Memory B cell (primary cell): ENCODE results near the gene HIVEP1.

Experiments used
- ATAC-seq: fragments of 150-1000 bp; cut with Tn5 transposase; 2 replicates; pipeline ENCODE4 v1.10.0; 2021; ENCODE audit warnings: low read depth, mild to moderate bottlenecking, moderate library complexity
- DNase-seq, 2 donors: peaks; one replicate each; pipeline ENCODE4 v3.0.0; 2022; ENCODE audit warnings: low spot score in 2 of 2
- H3K27ac Mint-ChIP-seq: one replicate; pipeline ENCODE4 v1.8.0; 2022; ENCODE audit warnings: mild to moderate bottlenecking, moderate library complexity, mixed read lengths
- H3K27me3 Mint-ChIP-seq: one replicate; pipeline ENCODE4 v1.8.0; 2022; ENCODE audit warnings: mixed read lengths
- H3K36me3 Mint-ChIP-seq: one replicate; pipeline ENCODE4 v1.8.0; 2022; ENCODE audit warnings: mild to moderate bottlenecking, mixed read lengths
- H3K4me1 Mint-ChIP-seq: one replicate; pipeline ENCODE4 v1.8.0; 2022; ENCODE audit warnings: mixed read lengths
- H3K4me3 Mint-ChIP-seq: one replicate; pipeline ENCODE4 v1.8.0; 2022; ENCODE audit warnings: mild to moderate bottlenecking, moderate library complexity, mixed read lengths
- H3K9me3 Mint-ChIP-seq: one replicate; pipeline ENCODE4 v1.8.0; 2022; ENCODE audit warnings: mixed read lengths

The HIVEP1 gene

DNA sequence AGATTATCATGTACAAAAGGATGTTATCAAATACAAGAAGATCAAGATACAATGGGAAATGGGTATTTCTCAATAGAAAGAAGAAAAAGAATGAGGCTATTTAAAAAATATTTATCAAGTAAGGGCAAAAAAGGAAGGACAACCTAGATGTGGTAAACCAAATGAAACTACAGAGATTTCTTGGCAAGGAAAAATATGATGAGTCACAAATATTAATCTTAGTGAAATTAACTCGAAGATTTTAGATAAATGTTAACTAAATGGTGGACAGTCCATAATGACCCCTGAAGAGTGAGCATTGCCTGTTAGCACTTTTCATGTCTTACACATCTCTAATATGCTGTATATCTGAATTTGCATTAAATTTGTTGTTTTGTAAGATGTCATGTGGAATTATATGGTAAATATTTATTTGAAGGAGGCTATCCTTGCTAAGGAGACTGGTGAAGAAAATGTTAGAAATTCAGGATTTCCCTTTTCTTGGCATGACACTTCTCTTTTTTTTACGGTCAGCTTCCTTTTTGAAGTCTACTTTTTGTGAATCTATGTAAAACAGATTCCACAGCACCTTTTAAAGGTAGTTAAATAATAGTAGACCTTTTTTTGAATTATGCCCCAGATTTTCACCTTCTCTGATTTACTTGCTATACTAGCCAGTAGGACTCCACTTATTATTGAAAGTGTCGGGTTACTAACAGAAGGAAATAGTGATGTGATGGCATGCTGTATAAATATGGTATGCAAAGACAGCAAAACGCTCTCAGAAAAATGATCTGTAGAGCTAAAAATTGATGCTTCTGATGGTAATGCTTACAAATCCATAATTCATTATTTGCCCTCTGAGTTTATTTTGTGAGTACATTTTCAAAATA is 120.5 kb downstream of the HIVEP1 start:
- Mint-ChIP-seq H3K9me3 (no peaks in the 10 kb centered on the region), H3K27ac (no peak overlapping the region), H3K36me3 (peaks cover 21% of the 10 kb centered on the region), H3K4me1 (peaks cover 13% of the 10 kb centered on the region), H3K4me3 (no peak overlapping the region), H3K27me3 (no peaks in the 10 kb centered on the region)
- DNase-seq (no peak), ATAC-seq (no peak)

DNA sequence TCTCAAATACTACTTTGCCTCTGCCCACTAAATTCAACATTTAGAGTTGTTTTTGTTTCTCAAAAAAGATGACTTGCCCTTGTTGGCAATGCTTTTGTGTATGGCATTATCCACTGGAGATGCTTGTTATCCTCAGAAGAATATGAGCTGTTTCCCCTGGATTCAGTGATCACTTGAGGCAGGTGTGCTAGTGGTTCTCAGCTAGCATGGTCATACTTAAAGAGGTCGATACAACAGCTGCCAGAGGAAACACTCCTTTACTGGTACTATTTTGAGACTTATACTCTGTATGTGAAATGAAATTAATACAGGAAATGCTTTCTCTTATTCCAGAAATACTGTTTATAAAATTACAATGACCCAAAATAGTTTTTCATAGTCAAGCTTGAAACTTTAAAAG is 122.5 kb downstream of the HIVEP1 start:
- Mint-ChIP-seq H3K36me3 (peaks cover 23% of the 10 kb centered on the region), H3K4me3 (no peak overlapping the region), H3K4me1 (peaks cover 9% of the 10 kb centered on the region), H3K27me3 (no peaks in the 10 kb centered on the region), H3K27ac (no peak overlapping the region), H3K9me3 (no peaks in the 10 kb centered on the region)
- no peak for ATAC-seq
- DNase-seq = no peak

DNA sequence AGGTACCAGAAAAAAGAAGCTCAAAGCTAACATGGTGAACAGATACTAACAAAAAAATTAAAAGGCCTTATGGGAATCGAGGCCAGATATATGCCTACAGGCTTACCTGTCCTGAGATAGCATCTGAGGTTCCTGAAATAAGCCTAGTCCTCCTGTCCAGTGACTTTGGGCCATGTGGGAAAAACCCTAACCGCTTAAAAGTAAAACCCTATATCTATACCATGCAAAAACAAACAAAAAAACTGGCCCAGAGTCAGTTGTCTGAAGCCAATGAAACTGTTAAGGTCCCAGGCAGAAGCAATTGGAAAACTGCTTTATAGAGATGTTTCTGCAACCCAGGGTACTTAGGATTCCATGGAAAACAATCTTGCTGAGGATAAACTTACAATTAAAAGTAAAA is 122.9 kb downstream of the HIVEP1 start:
- no peaks in the 10 kb centered on the region for H3K9me3 Mint-ChIP-seq
- peaks cover 22% of the 10 kb centered on the region for H3K36me3 Mint-ChIP-seq
- H3K4me1 Mint-ChIP-seq = peaks cover 9% of the 10 kb centered on the region
- H3K4me3 Mint-ChIP-seq = no peak overlapping the region
- DNase-seq (no peak), ATAC-seq (no peak)
- H3K27ac Mint-ChIP-seq = no peak overlapping the region
- no peaks in the 10 kb centered on the region for H3K27me3 Mint-ChIP-seq

DNA sequence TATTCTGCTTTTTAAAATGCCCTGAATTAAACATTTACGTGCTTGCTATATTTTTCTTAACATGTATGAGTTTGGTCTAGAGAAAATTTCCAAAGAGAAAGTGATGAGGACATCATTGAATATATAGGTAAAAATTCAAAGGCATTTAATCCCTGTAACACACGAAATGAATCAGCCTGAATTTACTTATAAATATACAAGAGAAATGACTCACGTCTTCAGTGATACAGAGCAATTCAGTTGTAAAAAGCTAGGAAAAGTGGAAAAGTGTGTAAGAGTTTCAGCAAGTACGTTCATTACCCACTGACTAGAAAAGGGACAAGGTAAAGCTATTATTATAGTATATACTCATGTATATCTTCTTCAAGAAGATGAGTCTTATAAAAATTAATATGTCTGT is 124.8 kb downstream of the HIVEP1 start:
- no peak for ATAC-seq

DNA sequence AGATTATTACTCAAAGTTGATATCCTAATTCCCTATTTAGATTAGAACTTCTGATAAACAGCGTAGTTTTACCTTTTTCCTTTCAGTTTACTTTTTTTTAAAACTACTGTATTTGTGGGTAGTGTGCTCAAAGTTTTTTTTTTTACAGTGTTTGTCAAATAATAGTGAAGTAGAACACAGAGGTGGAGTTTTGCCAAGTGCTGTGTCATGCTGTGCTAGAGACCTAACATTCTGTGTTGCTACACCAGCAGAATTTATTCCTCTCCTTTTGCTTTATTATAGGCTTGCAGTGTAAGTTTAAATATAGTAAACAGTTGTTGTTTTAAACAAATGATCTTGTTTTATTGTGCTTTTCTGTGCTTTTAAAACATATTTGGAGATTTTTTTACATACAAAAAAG is 125.4 kb downstream of the HIVEP1 start:
- DNase-seq = no peak
- no peaks in the 10 kb centered on the region for H3K27me3 Mint-ChIP-seq

More for the DNA sequence above, 124.8 kb downstream of the HIVEP1 start:
- peaks cover 12% of the 10 kb centered on the region for H3K4me1 Mint-ChIP-seq
- peaks cover 34% of the 10 kb centered on the region for H3K36me3 Mint-ChIP-seq
- DNase-seq = no peak
- H3K27me3 Mint-ChIP-seq = no peaks in the 10 kb centered on the region
- no peak overlapping the region for H3K4me3 Mint-ChIP-seq
- H3K27ac Mint-ChIP-seq = no peak overlapping the region
- peaks cover 2% of the 10 kb centered on the region for H3K9me3 Mint-ChIP-seq

DNA sequence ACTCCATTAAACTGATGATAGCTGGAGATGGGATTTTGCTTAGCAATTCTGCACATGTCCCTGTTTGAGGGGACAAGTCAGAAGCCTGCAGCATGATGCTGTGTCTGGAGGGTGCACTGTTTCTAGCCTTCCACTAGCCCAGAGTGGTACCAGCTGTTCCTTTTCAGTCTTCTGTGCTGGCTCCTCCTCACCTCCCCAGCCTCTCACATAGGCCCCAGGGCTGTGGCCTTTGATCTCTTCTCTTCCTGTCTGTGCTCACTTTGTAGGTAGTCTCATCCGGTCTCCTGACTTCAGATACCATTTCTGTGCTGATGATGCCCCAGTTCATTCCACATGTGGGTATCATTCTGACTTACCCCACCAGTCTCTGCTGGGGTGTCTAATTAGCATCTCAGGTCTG is 126.3 kb downstream of the HIVEP1 start:
- DNase-seq = no peak
- Mint-ChIP-seq H3K4me1 (peaks cover 8% of the 10 kb centered on the region), H3K36me3 (peaks cover 44% of the 10 kb centered on the region), H3K27me3 (no peaks in the 10 kb centered on the region), H3K27ac (peak overlapping the region; percentile 1), H3K4me3 (no peak overlapping the region), H3K9me3 (peaks cover 7% of the 10 kb centered on the region)
- no peak for ATAC-seq

More for the DNA sequence above, 125.4 kb downstream of the HIVEP1 start:
- peaks cover 40% of the 10 kb centered on the region for H3K36me3 Mint-ChIP-seq
- H3K9me3 Mint-ChIP-seq = peaks cover 7% of the 10 kb centered on the region
- no peak overlapping the region for H3K27ac Mint-ChIP-seq
- no peak for ATAC-seq
- H3K4me3 Mint-ChIP-seq = no peak overlapping the region
- H3K4me1 Mint-ChIP-seq = peaks cover 8% of the 10 kb centered on the region

DNA sequence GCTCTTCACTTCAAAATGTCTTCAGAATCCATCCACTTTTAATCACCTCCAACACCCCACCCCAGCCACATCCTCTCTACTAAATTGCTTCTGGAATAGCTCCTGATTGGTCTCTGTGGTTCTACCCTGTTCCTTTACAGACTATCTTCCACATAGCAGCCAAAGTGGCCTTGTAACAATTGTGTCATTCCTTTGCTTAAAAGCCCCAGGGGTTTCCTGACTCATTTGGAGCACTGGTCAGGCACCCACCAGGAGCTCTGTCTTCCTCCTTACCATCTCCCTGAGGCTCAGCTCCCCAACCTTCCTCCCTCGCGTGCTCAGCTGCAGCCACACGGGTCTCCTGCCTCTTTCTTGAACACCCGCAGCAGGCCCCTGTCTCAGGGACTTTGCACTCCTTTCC is 126.8 kb downstream of the HIVEP1 start:
- DNase-seq (no peak), ATAC-seq (no peak)
- peak overlapping the region; percentile 1 for H3K27ac Mint-ChIP-seq
- no peaks in the 10 kb centered on the region for H3K27me3 Mint-ChIP-seq
- H3K9me3 Mint-ChIP-seq = peaks cover 7% of the 10 kb centered on the region
- H3K36me3 Mint-ChIP-seq = peaks cover 44% of the 10 kb centered on the region
- H3K4me1 Mint-ChIP-seq = peaks cover 8% of the 10 kb centered on the region
- H3K4me3 Mint-ChIP-seq = no peak overlapping the region

DNA sequence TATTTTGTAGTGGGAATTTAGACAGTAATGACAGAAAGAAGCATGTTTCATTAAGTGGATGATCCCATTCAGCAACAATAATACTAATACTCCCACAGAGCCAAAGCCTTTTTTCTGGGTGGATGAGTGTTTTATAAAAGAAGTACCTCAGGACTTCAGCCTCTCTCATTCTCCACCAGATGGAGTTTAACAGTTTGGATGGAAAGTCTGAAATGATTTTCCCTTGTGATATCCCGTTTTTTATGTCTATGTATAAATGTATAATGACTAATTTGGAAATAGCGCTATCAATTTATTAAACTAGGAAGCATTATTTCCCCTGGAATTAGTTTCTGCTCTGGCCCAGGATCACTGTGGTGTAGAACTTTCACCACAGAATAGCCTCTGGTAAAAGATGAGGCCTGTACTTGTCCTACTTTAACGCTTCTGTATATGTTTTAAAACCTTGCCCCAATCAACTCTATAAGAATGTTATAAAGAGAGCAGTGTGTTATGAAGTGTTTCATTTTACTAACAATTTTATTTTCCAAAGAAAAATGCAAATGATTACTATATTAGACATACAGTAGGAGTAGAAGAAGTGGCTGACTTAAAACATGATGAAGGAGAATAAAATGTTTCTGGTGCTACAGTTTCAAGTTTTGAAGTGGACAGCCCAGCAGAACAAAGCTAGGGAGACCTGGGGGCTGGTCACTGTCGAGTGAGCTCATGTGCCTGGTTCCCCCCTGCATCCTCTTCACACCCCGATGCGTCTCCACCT is 135.6 kb downstream of the HIVEP1 start:
- no peak for ATAC-seq
- peak overlapping the region; percentile 84 for H3K27ac Mint-ChIP-seq
- H3K4me3 Mint-ChIP-seq = no peak overlapping the region
- no peaks in the 10 kb centered on the region for H3K27me3 Mint-ChIP-seq
- H3K36me3 Mint-ChIP-seq = peaks cover 14% of the 10 kb centered on the region
- no peak for DNase-seq
- peaks cover 11% of the 10 kb centered on the region for H3K4me1 Mint-ChIP-seq
- H3K9me3 Mint-ChIP-seq = no peaks in the 10 kb centered on the region

DNA sequence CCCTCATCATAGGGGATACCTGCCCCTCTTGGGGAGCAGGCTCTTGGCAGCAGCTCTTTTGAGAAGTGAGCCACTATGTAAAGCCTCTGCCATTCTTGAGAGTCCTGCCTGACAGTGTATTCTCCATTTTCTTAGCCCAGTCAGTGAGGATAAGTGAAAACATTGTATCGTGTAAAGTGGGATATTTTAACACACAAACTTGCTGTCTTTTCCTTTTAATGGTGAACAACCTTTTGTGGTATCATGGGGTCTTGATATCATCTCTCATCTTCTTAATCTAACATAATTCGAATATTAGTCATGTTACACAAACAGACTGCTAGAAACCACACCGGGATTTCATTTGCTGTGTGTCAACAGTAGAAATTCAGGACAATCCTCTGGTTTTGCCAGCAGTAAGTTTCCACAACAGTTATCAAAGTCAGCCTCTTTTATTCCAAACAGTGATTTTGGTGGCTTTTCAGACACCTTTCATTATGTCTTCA is 136.2 kb downstream of the HIVEP1 start:
- Mint-ChIP-seq H3K27ac (peak overlapping the region; percentile 84), H3K27me3 (no peaks in the 10 kb centered on the region), H3K36me3 (peaks cover 13% of the 10 kb centered on the region), H3K4me1 (peaks cover 11% of the 10 kb centered on the region), H3K9me3 (no peaks in the 10 kb centered on the region), H3K4me3 (no peak overlapping the region)
- DNase-seq (no peak), ATAC-seq (no peak)

DNA sequence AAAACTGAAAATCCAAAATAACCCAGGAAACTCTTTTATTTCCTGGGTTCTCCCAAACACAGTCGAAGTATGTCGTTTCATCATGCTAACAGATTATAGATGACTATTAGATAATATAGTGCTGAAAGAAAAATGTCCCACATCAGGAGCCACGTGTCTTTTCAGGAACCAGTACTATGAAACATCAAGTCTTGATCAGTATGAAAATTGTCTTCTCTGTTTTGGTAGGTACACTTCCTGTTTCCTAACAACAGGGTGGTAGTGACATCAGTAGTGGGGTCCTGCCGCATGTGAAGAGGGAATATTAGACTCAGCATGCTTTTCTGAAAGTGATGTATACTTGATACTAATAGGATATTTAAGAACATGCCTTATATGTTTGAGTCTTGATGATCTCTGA is 136.7 kb downstream of the HIVEP1 start:
- H3K27ac Mint-ChIP-seq = peak overlapping the region; percentile 84
- DNase-seq (no peak), ATAC-seq (peak; percentile 82)
- peaks cover 15% of the 10 kb centered on the region for H3K36me3 Mint-ChIP-seq
- H3K4me3 Mint-ChIP-seq = no peak overlapping the region
- no peaks in the 10 kb centered on the region for H3K27me3 Mint-ChIP-seq
- no peaks in the 10 kb centered on the region for H3K9me3 Mint-ChIP-seq
- peaks cover 11% of the 10 kb centered on the region for H3K4me1 Mint-ChIP-seq

DNA sequence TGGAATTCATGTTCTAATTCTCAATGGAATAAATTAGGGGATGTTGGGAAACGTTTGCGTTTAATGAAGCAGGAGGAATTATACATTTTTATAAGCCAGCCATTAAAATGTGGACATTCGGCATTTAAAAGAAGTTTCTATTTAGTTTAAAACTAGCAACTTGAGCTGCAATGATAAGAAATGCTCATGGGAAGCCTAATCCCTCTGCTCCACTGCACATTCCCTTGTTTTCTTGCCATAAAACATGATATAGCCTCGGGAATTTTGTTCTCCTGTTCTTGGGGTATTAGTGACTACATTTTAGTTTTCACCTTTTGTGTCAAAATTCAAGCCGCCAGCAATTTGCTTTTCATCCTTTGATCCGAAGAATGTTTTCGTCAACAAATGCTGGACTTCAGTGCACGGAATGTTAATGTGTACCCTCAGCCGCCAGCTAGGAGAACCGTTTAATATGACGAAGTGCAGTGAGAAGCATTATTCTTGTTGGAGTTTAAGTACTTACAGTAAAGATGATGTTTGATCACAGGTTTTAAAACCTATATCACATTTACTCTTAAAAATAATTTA is 137.9 kb downstream of the HIVEP1 start:
- no peaks in the 10 kb centered on the region for H3K9me3 Mint-ChIP-seq
- ATAC-seq (no peak), DNase-seq (no peak)
- peaks cover 9% of the 10 kb centered on the region for H3K4me1 Mint-ChIP-seq
- peaks cover 16% of the 10 kb centered on the region for H3K36me3 Mint-ChIP-seq
- H3K27ac Mint-ChIP-seq = peak overlapping the region; percentile 84
- no peak overlapping the region for H3K4me3 Mint-ChIP-seq
- H3K27me3 Mint-ChIP-seq = no peaks in the 10 kb centered on the region

DNA sequence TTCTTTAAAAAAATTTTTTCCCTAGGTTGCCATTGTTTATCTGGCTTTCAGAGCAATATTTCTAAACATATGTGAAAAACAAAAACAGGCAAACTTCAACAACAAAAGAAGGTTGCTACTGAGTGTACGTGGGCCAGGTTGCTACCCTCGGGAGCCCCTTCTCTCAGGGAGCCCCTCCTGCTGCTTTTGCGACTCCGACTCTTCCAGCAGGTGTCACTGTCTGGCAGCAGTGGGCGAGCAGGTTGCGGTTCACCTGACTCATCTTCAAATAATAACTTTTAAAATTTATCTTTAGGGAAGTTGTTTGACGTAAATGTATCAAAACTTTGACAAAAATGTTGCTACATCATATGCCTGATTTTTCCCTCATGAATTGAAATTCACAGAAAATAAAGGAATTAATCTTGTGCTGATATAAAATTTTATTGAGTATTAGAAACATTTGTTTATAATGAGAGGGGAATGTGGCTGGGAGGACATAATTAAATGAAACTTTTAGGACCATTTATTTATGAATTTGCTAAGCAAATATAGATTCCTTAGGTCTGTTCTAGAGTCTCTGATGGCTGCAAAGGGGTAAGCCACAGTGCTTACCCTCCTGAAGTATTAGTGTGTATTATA is 138.8 kb downstream of the HIVEP1 start:
- H3K4me1 Mint-ChIP-seq = peaks cover 14% of the 10 kb centered on the region
- H3K36me3 Mint-ChIP-seq = peaks cover 23% of the 10 kb centered on the region
- H3K4me3 Mint-ChIP-seq = no peak overlapping the region
- H3K27ac Mint-ChIP-seq = peak overlapping the region; percentile 25
- DNase-seq (no peak), ATAC-seq (peak; percentile 55)
- no peaks in the 10 kb centered on the region for H3K27me3 Mint-ChIP-seq
- peaks cover 2% of the 10 kb centered on the region for H3K9me3 Mint-ChIP-seq

DNA sequence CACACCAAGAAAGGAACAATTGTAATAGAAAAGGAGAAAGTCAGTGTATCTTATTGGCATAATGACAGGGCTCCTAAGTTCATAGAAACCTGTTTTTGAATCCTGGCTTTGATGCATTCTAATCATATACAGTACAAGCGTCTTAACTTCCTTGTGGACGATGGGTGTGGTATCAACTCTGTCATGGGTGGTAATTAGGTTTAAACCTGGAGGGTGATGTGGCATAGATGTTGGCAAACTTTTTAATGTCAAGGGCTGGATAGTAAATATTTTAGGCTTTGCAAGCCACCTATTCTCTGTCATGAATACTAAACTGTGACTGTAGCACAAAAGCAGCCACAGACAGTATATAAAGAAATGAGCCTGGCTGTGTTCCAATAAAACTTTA is 139.3 kb downstream of the HIVEP1 start:
- Mint-ChIP-seq H3K4me3 (no peak overlapping the region), H3K9me3 (peaks cover 2% of the 10 kb centered on the region), H3K27me3 (no peaks in the 10 kb centered on the region), H3K36me3 (peaks cover 23% of the 10 kb centered on the region), H3K4me1 (peaks cover 14% of the 10 kb centered on the region), H3K27ac (peak overlapping the region; percentile 25)
- ATAC-seq (no peak), DNase-seq (no peak)
